ENCODE measurements around the gene HS3ST3A1. TPM values are rescaled to one million over a fixed set of nuclear protein-coding genes. Genes with fewer than 3 reads are reported as not detected.
A peak's percentile ranks its signal among the peaks of the same experiment; 100 is the strongest.

The HS3ST3A1 gene
- total and polyA plus RNA-seq, 2 experiments from 2014 or later, result 5.4 to 24.1 TPM

DNA sequence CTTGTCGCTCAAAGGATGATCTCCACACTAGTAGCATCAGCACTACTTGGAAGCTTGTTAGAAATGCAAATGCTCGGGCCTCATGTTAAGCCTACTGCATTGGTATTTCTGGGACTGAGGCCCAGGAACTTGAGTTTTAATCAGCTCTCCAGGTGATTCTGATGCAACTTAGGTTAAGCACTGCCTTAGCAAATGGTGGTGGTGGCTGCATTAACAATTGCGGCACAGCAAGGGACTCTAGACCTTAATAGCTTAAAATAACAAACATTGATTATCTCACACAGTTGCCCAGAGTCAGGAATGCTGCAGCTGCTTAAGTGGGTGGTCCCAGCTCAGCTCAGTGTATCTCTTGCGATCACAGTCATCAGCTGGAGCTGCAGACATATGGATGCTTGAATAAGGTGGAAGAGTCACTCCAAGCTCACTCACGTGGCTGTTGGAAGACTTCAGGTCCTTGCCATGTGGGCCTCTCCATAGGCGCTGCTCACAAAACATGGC, 25.8 kb downstream of the HS3ST3A1 start (continued):
- TF ChIP-seq, protein P1, sequence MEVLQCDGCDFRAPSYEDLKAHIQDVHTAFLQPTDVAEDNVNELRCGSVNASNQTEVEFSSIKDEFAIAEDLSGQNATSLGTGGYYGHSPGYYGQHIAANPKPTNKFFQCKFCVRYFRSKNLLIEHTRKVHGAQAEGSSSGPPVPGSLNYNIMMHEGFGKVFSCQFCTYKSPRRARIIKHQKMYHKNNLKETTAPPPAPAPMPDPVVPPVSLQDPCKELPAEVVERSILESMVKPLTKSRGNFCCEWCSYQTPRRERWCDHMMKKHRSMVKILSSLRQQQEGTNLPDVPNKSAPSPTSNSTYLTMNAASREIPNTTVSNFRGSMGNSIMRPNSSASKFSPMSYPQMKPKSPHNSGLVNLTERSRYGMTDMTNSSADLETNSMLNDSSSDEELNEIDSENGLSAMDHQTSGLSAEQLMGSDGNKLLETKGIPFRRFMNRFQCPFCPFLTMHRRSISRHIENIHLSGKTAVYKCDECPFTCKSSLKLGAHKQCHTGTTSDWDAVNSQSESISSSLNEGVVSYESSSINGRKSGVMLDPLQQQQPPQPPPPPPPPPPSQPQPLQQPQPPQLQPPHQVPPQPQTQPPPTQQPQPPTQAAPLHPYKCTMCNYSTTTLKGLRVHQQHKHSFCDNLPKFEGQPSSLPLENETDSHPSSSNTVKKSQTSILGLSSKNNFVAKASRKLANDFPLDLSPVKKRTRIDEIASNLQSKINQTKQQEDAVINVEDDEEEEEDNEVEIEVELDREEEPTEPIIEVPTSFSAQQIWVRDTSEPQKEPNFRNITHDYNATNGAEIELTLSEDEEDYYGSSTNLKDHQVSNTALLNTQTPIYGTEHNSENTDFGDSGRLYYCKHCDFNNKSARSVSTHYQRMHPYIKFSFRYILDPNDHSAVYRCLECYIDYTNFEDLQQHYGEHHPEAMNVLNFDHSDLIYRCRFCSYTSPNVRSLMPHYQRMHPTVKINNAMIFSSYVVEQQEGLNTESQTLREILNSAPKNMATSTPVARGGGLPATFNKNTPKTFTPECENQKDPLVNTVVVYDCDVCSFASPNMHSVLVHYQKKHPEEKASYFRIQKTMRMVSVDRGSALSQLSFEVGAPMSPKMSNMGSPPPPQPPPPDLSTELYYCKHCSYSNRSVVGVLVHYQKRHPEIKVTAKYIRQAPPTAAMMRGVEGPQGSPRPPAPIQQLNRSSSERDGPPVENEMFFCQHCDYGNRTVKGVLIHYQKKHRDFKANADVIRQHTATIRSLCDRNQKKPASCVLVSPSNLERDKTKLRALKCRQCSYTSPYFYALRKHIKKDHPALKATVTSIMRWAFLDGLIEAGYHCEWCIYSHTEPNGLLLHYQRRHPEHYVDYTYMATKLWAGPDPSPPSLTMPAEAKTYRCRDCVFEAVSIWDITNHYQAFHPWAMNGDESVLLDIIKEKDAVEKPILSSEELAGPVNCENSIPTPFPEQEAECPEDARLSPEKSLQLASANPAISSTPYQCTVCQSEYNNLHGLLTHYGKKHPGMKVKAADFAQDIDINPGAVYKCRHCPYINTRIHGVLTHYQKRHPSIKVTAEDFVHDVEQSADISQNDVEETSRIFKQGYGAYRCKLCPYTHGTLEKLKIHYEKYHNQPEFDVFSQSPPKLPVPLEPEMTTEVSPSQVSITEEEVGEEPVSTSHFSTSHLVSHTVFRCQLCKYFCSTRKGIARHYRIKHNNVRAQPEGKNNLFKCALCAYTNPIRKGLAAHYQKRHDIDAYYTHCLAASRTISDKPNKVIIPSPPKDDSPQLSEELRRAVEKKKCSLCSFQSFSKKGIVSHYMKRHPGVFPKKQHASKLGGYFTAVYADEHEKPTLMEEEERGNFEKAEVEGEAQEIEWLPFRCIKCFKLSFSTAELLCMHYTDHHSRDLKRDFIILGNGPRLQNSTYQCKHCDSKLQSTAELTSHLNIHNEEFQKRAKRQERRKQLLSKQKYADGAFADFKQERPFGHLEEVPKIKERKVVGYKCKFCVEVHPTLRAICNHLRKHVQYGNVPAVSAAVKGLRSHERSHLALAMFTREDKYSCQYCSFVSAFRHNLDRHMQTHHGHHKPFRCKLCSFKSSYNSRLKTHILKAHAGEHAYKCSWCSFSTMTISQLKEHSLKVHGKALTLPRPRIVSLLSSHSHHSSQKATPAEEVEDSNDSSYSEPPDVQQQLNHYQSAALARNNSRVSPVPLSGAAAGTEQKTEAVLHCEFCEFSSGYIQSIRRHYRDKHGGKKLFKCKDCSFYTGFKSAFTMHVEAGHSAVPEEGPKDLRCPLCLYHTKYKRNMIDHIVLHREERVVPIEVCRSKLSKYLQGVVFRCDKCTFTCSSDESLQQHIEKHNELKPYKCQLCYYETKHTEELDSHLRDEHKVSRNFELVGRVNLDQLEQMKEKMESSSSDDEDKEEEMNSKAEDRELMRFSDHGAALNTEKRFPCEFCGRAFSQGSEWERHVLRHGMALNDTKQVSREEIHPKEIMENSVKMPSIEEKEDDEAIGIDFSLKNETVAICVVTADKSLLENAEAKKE (CRISPR knock-in tag; IDR thresholded peaks at IDR 0.05), result peak; percentile 81
- no peak for TF ChIP-seq ZNF331 (CRISPR knock-in tag; IDR thresholded peaks at IDR 0.05; ENCODE audit: low read depth)
- TF ChIP-seq EZH2 (IDR thresholded peaks at IDR 0.05; ENCODE audit: low read depth, unreplicated experiment), result no peak

DNA sequence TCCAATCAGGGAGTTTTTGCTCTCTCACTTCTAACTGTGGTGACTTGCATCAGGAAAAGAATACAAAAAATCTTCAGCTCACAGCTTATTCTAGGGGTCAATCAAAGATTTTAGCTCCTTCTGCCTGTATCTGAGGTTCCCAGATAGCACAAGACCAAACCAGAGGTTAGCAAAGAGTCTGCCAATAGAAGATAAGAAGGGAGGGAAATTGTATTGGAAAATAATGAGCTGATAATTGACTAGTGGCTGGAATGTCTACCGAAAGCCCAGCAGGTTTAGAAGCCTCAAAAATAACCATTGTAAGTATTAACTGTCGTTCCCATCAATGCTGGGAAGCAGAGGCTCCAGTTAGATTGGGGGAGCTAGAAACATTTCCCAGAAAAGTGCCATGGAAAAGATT, 26.3 kb downstream of the HS3ST3A1 start:
- Mint-ChIP-seq H3K4me3 (no peak overlapping the region), H3K4me1 (peaks cover 34% of the 10 kb centered on the region), H3K27me3 (ENCODE audit: insufficient read depth, low read depth, poor library complexity) (peaks cover 2% of the 10 kb centered on the region), H3K36me3 (ENCODE audit: low read depth) (peaks cover 36% of the 10 kb centered on the region), H3K27ac (no peak overlapping the region; the same call in 1 of the 2 replicates), H3K9me3 (peaks cover 27% of the 10 kb centered on the region)
- Histone ChIP-seq H3K27me3 (ENCODE audit: insufficient read depth) (no peaks in the 10 kb centered on the region), H3K36me3 (ENCODE audit: insufficient read depth) (no peaks in the 10 kb centered on the region), H3K9me2 (ENCODE audit: insufficient read depth) (peaks cover 9% of the 10 kb centered on the region), H4K20me1 (replicated peaks; ENCODE audit: insufficient read depth) (no peaks in the 10 kb centered on the region), H3K4me2 (peak overlapping the region; percentile 50), H2AFZ (no peak overlapping the region), H3K27ac (ENCODE audit: low read depth) (peak overlapping the region; percentile 84), H3K4me3 (0 out of 2 replicates have a peak overlapping the region, but pooled peaks have one; percentile 6), H3K79me2 (replicated peaks; ENCODE audit: insufficient read depth) (peaks cover 5% of the 10 kb centered on the region; the same call in 1 of the 2 replicates), H3F3A (replicated peaks; ENCODE audit: low read depth) (no peaks in the 10 kb centered on the region), H3K4me1 (ENCODE audit: insufficient read depth) (peaks cover 23% of the 10 kb centered on the region)
- peak; percentile 29; the same call in 2 of the 3 replicates for ATAC-seq
- TF ChIP-seq STAT1 (IDR thresholded peaks at IDR 0.05; ENCODE audit: unreplicated experiment) (no peak), CTCF (conservative IDR thresholded peaks at IDR 0.05; ENCODE audit: low read depth in 2 of 2) (peak in 1 of 2 experiments; percentile 20; a peak in 1 of 4 replicates)
- no peak for DNase-seq (ENCODE audit: low spot score)
